NCI-H1694 (cell line): ENCODE data around the gene KIF26B.
"Not testable (repeated sequence)": the region's sequence is repeated elsewhere in the genome, so short reads cannot be mapped to it uniquely, and the experiment has no call there.

Experiments
- DNase-seq: peaks from one replicate; lab custom pipeline; 2025; lab: John Stamatoyannopoulos, UW

Gene KIF26B

GRCh38 chr1:245325922-245326795 is 171.4 kb downstream of the KIF26B start:
- DNase-seq = no peak

GRCh38 chr1:245327360-245327759 is 172.6 kb downstream of the KIF26B start:
- no peak for DNase-seq

GRCh38 chr1:245327842-245328241 is 173.1 kb downstream of the KIF26B start:
- no peak for DNase-seq

- DNase-seq = no peak
Observed at GRCh38 chr1:245330951-245331350, 176.2 kb downstream of the KIF26B start.

- DNase-seq = no peak
Observed at GRCh38 chr1:245332085-245332484, 177.3 kb downstream of the KIF26B start.

GRCh38 chr1:245332513-245332912 is 177.7 kb downstream of the KIF26B start:
- no peak for DNase-seq

- DNase-seq = no peak
Observed at GRCh38 chr1:245334235-245334634, 179.4 kb downstream of the KIF26B start.

GRCh38 chr1:245334827-245335490 is 180.2 kb downstream of the KIF26B start:
- DNase-seq = no peak

- not testable (repeated sequence) for DNase-seq
Observed at GRCh38 chr1:245335684-245336083, 180.9 kb downstream of the KIF26B start.

- DNase-seq = no peak
Observed at GRCh38 chr1:245336149-245336983, 181.6 kb downstream of the KIF26B start.

GRCh38 chr1:245336984-245337355 is 182.2 kb downstream of the KIF26B start:
- not testable (repeated sequence) for DNase-seq

GRCh38 chr1:245337829-245338484 is 183.2 kb downstream of the KIF26B start:
- no peak for DNase-seq

GRCh38 chr1:245338485-245338877 is 183.7 kb downstream of the KIF26B start:
- DNase-seq = no peak

- no peak for DNase-seq
Observed at GRCh38 chr1:245341743-245342142, 187.0 kb downstream of the KIF26B start.

GRCh38 chr1:245345191-245345884 is 190.6 kb downstream of the KIF26B start:
- no peak for DNase-seq

GRCh38 chr1:245348626-245349025 is 193.8 kb downstream of the KIF26B start:
- DNase-seq = no peak

- DNase-seq = no peak
Observed at GRCh38 chr1:245353411-245353810, 198.6 kb downstream of the KIF26B start.

- DNase-seq = no peak
Observed at GRCh38 chr1:245353915-245354775, 199.4 kb downstream of the KIF26B start.

GRCh38 chr1:245355851-245356630 is 201.3 kb downstream of the KIF26B start:
- DNase-seq = not testable (repeated sequence)
